ENCODE data around the gene PSME2. TPM values are rescaled to one million over a fixed set of nuclear protein-coding genes. Genes with fewer than 3 reads are reported as not detected.
A peak's percentile ranks its signal among the peaks of the same experiment; 100 is the strongest.

Gene PSME2
- total and polyA plus RNA-seq, 2 of the 13 experiments (the other 11 are each of a cell fraction or from before 2014, with no cell fraction given) = 332 to 716 TPM

DNA sequence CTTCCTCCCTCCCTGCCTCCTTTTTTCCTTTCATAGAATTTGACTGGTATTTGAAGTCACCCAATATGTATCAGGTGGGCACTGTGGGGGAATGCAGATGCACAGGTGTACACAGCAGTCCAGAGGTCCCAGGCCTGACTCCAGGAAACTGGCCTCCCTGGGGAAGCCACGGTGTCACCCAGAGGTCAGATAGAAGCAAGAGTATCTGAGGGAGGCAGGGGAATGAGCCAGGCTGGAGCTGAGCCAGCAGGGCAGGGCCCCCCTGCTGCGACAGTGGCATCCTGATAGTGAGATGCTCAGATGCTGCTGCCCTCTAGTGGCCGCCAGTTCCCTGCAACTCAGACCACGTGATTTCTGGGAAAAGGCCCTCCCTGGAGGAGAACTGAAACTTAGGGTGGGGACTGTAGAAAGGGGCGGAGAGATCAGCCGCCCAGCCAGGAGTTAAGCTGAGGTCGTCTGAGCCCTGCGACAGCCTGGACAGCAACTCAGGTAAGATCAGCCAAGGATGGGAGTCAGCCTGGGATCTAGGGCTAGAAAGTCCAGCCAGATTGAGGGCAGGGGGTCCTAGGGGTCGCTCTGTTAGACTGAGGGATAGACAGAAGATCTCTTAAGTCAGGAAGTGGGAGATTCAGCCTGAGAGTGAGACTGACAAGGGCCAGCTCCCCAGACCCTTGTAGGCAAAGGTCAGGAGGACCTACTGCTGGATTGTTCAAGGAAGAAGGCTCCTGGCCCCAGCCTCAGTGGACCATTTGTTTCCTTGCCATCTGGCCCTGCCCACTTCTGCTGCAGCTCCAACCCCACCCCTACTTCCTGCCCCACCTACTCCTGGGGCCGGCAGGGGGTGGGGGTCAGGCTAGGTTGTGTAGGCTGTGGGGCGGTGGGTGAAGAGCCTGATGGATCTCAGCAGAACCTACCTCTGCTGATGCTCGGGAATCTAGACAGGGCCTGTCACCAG is 14.7 kb upstream of the PSME2 start, which contains the start of gene IRF9 (continued):
- TF ChIP-seq, protein P1, sequence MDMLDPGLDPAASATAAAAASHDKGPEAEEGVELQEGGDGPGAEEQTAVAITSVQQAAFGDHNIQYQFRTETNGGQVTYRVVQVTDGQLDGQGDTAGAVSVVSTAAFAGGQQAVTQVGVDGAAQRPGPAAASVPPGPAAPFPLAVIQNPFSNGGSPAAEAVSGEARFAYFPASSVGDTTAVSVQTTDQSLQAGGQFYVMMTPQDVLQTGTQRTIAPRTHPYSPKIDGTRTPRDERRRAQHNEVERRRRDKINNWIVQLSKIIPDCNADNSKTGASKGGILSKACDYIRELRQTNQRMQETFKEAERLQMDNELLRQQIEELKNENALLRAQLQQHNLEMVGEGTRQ (IDR thresholded peaks at IDR 0.05; ENCODE audit: low read depth, low read length) = peak; percentile 94
- TF ChIP-seq, protein P1 (CRISPR knock-in tag; IDR thresholded peaks at IDR 0.05; ENCODE audit: borderline replicate concordance) = peak; percentile 100; the same call in 1 of the 2 replicates
- TF ChIP-seq, protein P2, sequence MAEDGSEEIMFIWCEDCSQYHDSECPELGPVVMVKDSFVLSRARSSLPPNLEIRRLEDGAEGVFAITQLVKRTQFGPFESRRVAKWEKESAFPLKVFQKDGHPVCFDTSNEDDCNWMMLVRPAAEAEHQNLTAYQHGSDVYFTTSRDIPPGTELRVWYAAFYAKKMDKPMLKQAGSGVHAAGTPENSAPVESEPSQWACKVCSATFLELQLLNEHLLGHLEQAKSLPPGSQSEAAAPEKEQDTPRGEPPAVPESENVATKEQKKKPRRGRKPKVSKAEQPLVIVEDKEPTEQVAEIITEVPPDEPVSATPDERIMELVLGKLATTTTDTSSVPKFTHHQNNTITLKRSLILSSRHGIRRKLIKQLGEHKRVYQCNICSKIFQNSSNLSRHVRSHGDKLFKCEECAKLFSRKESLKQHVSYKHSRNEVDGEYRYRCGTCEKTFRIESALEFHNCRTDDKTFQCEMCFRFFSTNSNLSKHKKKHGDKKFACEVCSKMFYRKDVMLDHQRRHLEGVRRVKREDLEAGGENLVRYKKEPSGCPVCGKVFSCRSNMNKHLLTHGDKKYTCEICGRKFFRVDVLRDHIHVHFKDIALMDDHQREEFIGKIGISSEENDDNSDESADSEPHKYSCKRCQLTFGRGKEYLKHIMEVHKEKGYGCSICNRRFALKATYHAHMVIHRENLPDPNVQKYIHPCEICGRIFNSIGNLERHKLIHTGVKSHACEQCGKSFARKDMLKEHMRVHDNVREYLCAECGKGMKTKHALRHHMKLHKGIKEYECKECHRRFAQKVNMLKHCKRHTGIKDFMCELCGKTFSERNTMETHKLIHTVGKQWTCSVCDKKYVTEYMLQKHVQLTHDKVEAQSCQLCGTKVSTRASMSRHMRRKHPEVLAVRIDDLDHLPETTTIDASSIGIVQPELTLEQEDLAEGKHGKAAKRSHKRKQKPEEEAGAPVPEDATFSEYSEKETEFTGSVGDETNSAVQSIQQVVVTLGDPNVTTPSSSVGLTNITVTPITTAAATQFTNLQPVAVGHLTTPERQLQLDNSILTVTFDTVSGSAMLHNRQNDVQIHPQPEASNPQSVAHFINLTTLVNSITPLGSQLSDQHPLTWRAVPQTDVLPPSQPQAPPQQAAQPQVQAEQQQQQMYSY (CRISPR knock-in tag; IDR thresholded peaks at IDR 0.05) = peak; percentile 71; the same call in 1 of the 2 replicates
- TF ChIP-seq, protein P3, sequence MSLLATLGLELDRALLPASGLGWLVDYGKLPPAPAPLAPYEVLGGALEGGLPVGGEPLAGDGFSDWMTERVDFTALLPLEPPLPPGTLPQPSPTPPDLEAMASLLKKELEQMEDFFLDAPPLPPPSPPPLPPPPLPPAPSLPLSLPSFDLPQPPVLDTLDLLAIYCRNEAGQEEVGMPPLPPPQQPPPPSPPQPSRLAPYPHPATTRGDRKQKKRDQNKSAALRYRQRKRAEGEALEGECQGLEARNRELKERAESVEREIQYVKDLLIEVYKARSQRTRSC (CRISPR knock-in tag; IDR thresholded peaks at IDR 0.05; ENCODE audit: low read depth) = no peak
- peak; percentile 70; the same call in 1 of the 2 replicates for TF ChIP-seq ATAD3A (CRISPR knock-in tag; IDR thresholded peaks at IDR 0.05)
- TF ChIP-seq RBM22 (optimal IDR thresholded peaks at IDR 0.05; ENCODE audit: low read length) = peak; percentile 99
- peak; percentile 90 for TF ChIP-seq SIX1 (CRISPR knock-in tag; IDR thresholded peaks at IDR 0.05; ENCODE audit: borderline replicate concordance)
- TF ChIP-seq GPN1 (CRISPR knock-in tag; IDR thresholded peaks at IDR 0.05; ENCODE audit: borderline replicate concordance) = peak; percentile 55; the same call in 1 of the 2 replicates
- TF ChIP-seq SAFB2 (CRISPR knock-in tag; IDR thresholded peaks at IDR 0.05; ENCODE audit: borderline replicate concordance, low read depth) = peak; percentile 64; the same call in 1 of the 2 replicates
- peak; percentile 83 for TF ChIP-seq ZFY (CRISPR knock-in tag; IDR thresholded peaks at IDR 0.05)
- peak; percentile 95 for TF ChIP-seq AGO2 (optimal IDR thresholded peaks at IDR 0.05; ENCODE audit: low read depth, low read length)
- TF ChIP-seq MIXL1 (CRISPR knock-in tag; IDR thresholded peaks at IDR 0.05) = peak; percentile 99
- TF ChIP-seq, protein P4, sequence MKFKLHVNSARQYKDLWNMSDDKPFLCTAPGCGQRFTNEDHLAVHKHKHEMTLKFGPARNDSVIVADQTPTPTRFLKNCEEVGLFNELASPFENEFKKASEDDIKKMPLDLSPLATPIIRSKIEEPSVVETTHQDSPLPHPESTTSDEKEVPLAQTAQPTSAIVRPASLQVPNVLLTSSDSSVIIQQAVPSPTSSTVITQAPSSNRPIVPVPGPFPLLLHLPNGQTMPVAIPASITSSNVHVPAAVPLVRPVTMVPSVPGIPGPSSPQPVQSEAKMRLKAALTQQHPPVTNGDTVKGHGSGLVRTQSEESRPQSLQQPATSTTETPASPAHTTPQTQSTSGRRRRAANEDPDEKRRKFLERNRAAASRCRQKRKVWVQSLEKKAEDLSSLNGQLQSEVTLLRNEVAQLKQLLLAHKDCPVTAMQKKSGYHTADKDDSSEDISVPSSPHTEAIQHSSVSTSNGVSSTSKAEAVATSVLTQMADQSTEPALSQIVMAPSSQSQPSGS (CRISPR knock-in tag; IDR thresholded peaks at IDR 0.05) = peak; percentile 98
- TF ChIP-seq TAF15 (IDR thresholded peaks at IDR 0.05; ENCODE audit: low read depth, low read length, poor library complexity, severe bottlenecking) = peak; percentile 97
- TF ChIP-seq GABPB1 (CRISPR knock-in tag; IDR thresholded peaks at IDR 0.05) = peak; percentile 88
- 0 out of 2 replicates have a peak, but pooled peaks have one; percentile 25 for TF ChIP-seq ISX (CRISPR knock-in tag; conservative IDR thresholded peaks at IDR 0.05)
- no peak for TF ChIP-seq IKZF1 (IDR thresholded peaks at IDR 0.05)
- TF ChIP-seq, protein P5, sequence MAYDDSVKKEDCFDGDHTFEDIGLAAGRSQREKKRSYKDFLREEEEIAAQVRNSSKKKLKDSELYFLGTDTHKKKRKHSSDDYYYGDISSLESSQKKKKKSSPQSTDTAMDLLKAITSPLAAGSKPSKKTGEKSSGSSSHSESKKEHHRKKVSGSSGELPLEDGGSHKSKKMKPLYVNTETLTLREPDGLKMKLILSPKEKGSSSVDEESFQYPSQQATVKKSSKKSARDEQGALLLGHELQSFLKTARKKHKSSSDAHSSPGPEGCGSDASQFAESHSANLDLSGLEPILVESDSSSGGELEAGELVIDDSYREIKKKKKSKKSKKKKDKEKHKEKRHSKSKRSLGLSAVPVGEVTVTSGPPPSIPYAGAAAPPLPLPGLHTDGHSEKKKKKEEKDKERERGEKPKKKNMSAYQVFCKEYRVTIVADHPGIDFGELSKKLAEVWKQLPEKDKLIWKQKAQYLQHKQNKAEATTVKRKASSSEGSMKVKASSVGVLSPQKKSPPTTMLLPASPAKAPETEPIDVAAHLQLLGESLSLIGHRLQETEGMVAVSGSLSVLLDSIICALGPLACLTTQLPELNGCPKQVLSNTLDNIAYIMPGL (CRISPR knock-in tag; IDR thresholded peaks at IDR 0.05; ENCODE audit: borderline replicate concordance in 1 of 2, low read depth in 1 of 2) = peak; percentile 96 to 100
